Upper lobe of right lung (tissue), 1 donor: ENCODE data around the gene UNC5A. TPM values are rescaled to one million over a fixed set of nuclear protein-coding genes. Genes with fewer than 3 reads are reported as not detected.
A peak's percentile ranks its signal among the peaks of the same experiment; 100 is the strongest.

Source experiments
- ATAC-seq: fragments of 200-7000 bp; cut with Tn5 transposase; one replicate; pipeline ENCODE4 v1.9.1; 2020; ENCODE audit warnings: mild to moderate bottlenecking, moderate library complexity
- DNase-seq: peaks from one replicate; pipeline ENCODE4 v3.0.0-alpha.2; 2020
- H3K27ac ChIP-seq: fragments of 200-600 bp; one replicate; pipeline ENCODE4 v1.8.0; 2022
- H3K27me3 ChIP-seq: fragments of 200-600 bp; one replicate; pipeline ENCODE4 v1.8.0; 2022; ENCODE audit warnings: mild to moderate bottlenecking
- H3K36me3 ChIP-seq: fragments of 200-600 bp; one replicate; pipeline ENCODE4 v1.8.0; 2022
- H3K4me1 ChIP-seq: fragments of 200-600 bp; one replicate; pipeline ENCODE4 v1.8.0; 2022
- H3K4me3 ChIP-seq: fragments of 200-600 bp; one replicate; pipeline ENCODE4 v1.8.0; 2022; ENCODE audit warnings: mild to moderate bottlenecking
- H3K9me3 ChIP-seq: fragments of 200-600 bp; one replicate; pipeline ENCODE4 v1.8.0; 2022
- CTCF ChIP-seq: fragments of 200-600 bp; IDR thresholded peaks from one replicate; pipeline ENCODE4 v1.8.0; 2022; ENCODE audit warnings: antibody characterized with exemption
- intact Hi-C: fragments of 100-400 bp; cut with DNase I; formaldehyde crosslinking; loops from one replicate; pipeline ENCODE4 v1.11.0; 2022
- total RNA-seq: library from RNA; stranded (reverse); fragmentation: NEBNext Ultra II Directional; extraction: Animal tissue kit (Norgen Biotek cat#: 25700); gene quantifications from one replicate; pipeline ENCODE4 v1.2.1, GENCODE V29; 2021
- donor health status: DM: no; HTN: yes; CAD: no; lungs with severe emphysema.

Gene UNC5A
- total RNA-seq, 1 donor from 2014 or later: 0.46 TPM

GRCh38 chr5:176881021-176881749, 70.8 kb downstream of the UNC5A start:
- Histone ChIP-seq H3K4me1 (no peaks in the 10 kb centered on the region), H3K9me3 (no peaks in the 10 kb centered on the region), H3K27me3 (peaks cover 28% of the 10 kb centered on the region), H3K4me3 (no peak overlapping the region), H3K27ac (no peak overlapping the region), H3K36me3 (no peaks in the 10 kb centered on the region)
- ATAC-seq (no peak), DNase-seq (peak; percentile 55)
- no peak for TF ChIP-seq CTCF
- intact Hi-C loops: no loop called here

- ATAC-seq (no peak), DNase-seq (peak; percentile 53)
- Histone ChIP-seq H3K4me3 (no peak overlapping the region), H3K27me3 (peaks cover 25% of the 10 kb centered on the region), H3K4me1 (no peaks in the 10 kb centered on the region), H3K9me3 (no peaks in the 10 kb centered on the region), H3K27ac (no peak overlapping the region), H3K36me3 (no peaks in the 10 kb centered on the region)
- TF ChIP-seq CTCF: no peak
- intact Hi-C loops: no loop called here
Measured at GRCh38 chr5:176881816-176882566, 71.6 kb downstream of the UNC5A start.

GRCh38 chr5:176882567-176882903, 72.2 kb downstream of the UNC5A start:
- no peak for TF ChIP-seq CTCF
- DNase-seq (no peak), ATAC-seq (no peak)
- Histone ChIP-seq H3K36me3 (no peaks in the 10 kb centered on the region), H3K4me1 (no peaks in the 10 kb centered on the region), H3K4me3 (no peak overlapping the region), H3K27ac (no peak overlapping the region), H3K9me3 (no peaks in the 10 kb centered on the region), H3K27me3 (peaks cover 19% of the 10 kb centered on the region)
- intact Hi-C loops: no loop called here

- Histone ChIP-seq H3K4me3 (no peak overlapping the region), H3K9me3 (no peaks in the 10 kb centered on the region), H3K36me3 (no peaks in the 10 kb centered on the region), H3K27me3 (peaks cover 6% of the 10 kb centered on the region), H3K27ac (no peak overlapping the region), H3K4me1 (no peaks in the 10 kb centered on the region)
- no peak for ATAC-seq
- DNase-seq: no peak
- intact Hi-C loops: no loop called here
- no peak for TF ChIP-seq CTCF
Measured at GRCh38 chr5:176883700-176884570, 73.6 kb downstream of the UNC5A start.

GRCh38 chr5:176884571-176884890, 74.2 kb downstream of the UNC5A start:
- TF ChIP-seq CTCF: no peak
- no peaks in the 10 kb centered on the region for H3K36me3 ChIP-seq
- no peak overlapping the region for H3K4me3 ChIP-seq
- peaks cover under 1% of the 10 kb centered on the region for H3K27me3 ChIP-seq
- no peak overlapping the region for H3K27ac ChIP-seq
- intact Hi-C loops: no loop called here
- no peaks in the 10 kb centered on the region for H3K9me3 ChIP-seq
- DNase-seq (no peak), ATAC-seq (no peak)
- no peaks in the 10 kb centered on the region for H3K4me1 ChIP-seq
